Psoas muscle (tissue), 8 donors: ENCODE measurements around the gene CELF1. TPM values are rescaled to one million over a fixed set of nuclear protein-coding genes. Genes with fewer than 3 reads are reported as not detected.
A peak's percentile ranks its signal among the peaks of the same experiment; 100 is the strongest.

ENCODE experiments used
- ATAC-seq, 4 donors: fragments of 200-7000 bp; cut with Tn5 transposase; one replicate each; pipeline ENCODE4 v1.9.1; 2020; ENCODE audit warnings: moderate library complexity in 3 of 4, mild to moderate bottlenecking in 2 of 4
- DNase-seq, 2 donors: peaks; one replicate each; pipeline ENCODE4 v3.0.0-alpha.2; 2020
- H3K27ac ChIP-seq: fragments of 200-600 bp; one replicate; pipeline ENCODE4 v1.8.0; 2022
- H3K27me3 ChIP-seq, 3 donors: fragments of 200-600 bp in 1 of 3; one replicate each; pipeline versions ENCODE4 v1.6.1 to v1.8.0; 2013 to 2022; ENCODE audit warnings: low read length in 2 of 3, mild to moderate bottlenecking in 2 of 3, moderate library complexity in 1 of 3; ENCODE audit not compliant: insufficient read depth in 3 of 3
- H3K36me3 ChIP-seq, 2 donors: fragments of 200-600 bp in 1 of 2; one replicate each; pipeline versions ENCODE4 v1.6.1 to v1.8.0; 2013 to 2022; ENCODE audit warnings: low read depth in 1 of 2, mild to moderate bottlenecking in 1 of 2, moderate library complexity in 1 of 2; ENCODE audit not compliant: insufficient read depth in 1 of 2
- H3K4me1 ChIP-seq: fragments of 200-600 bp; one replicate; pipeline ENCODE4 v1.8.0; 2022
- H3K4me3 ChIP-seq: fragments of 200-600 bp; one replicate; pipeline ENCODE4 v1.8.0; 2022; ENCODE audit warnings: mild to moderate bottlenecking
- H3K9me3 ChIP-seq: fragments of 200-600 bp; one replicate; pipeline ENCODE4 v1.8.0; 2022
- WGBS, 3 donors: extraction: QIAGEN DNeasy Blood & Tissue Kit; methylation state at CpG; one replicate each; pipeline versions ENCODE4 v1.1.6 to v1.1.7; 2013; 5-methylcytosine and 5-hydroxymethylcytosine counted together
- intact Hi-C, 2 donors: fragments of 100-400 bp; cut with DNase I; formaldehyde crosslinking; loops; one replicate each; pipeline versions ENCODE4 v1.11.0 to v1.14.2; 2022
- polyA plus RNA-seq, 3 donors: library from polyadenylated mRNA; stranded (reverse); fragments of 200-250 nt; gene quantifications; one replicate each; pipeline ENCODE4 v1.2.3, GENCODE V29; 2013
- total RNA-seq, 4 donors: library from RNA; stranded (reverse); fragmentation: NEBNext Ultra II Directional in 2 of 4; extraction: Animal tissue kit (Norgen Biotek cat#: 25700) in 2 of 4; gene quantifications; one replicate each; pipeline versions ENCODE4 v1.2.1 to v1.2.4, GENCODE V29; 2021 to 2023
- TF ChIP-seq, protein P1 (sequence below): fragments of 200-600 bp; IDR thresholded peaks from one replicate; pipeline ENCODE4 v1.8.0; 2022; ENCODE audit warnings: antibody characterized with exemption
- donor health status: healthy with polysubstance abuse.
- donor health status: DM: no; HTN: no; CAD: no; lungs with moderate emphysema.
- donor health status: Bipolar disorder and iron deficiency.
- donor health status: healthy.
- donor health status: DM: yes; HTN: yes; CAD: no.
- donor health status: DM: no; HTN: no; CAD: no.
- donor health status: DM: no; HTN: no; CAD: no.
- donor health status: DM: yes; HTN: yes; CAD: no.

The CELF1 gene
- total and polyA plus RNA-seq, 7 donors: 40.1 to 193 (median 112) TPM

DNA sequence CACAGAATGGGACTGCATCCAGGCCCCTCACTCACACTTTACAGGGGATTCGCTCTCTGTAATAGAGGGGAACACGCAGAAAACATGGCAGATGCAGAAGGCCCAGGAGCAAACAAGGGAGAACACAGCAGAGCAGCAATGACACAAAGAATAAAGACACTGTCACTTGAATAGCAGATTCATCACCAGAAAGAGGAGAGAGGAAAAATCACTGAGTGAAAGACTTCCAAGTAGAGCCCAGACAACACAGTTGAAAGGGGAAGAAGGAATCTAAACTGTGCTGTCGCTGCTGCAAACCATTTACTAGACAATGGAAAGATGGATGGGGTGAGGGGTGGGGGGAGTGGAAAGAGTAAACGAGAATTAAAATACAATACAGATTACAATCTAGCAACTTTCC is 75.2 kb downstream of the CELF1 start:
- intact Hi-C loops: no loop called here
- TF ChIP-seq, protein P1, sequence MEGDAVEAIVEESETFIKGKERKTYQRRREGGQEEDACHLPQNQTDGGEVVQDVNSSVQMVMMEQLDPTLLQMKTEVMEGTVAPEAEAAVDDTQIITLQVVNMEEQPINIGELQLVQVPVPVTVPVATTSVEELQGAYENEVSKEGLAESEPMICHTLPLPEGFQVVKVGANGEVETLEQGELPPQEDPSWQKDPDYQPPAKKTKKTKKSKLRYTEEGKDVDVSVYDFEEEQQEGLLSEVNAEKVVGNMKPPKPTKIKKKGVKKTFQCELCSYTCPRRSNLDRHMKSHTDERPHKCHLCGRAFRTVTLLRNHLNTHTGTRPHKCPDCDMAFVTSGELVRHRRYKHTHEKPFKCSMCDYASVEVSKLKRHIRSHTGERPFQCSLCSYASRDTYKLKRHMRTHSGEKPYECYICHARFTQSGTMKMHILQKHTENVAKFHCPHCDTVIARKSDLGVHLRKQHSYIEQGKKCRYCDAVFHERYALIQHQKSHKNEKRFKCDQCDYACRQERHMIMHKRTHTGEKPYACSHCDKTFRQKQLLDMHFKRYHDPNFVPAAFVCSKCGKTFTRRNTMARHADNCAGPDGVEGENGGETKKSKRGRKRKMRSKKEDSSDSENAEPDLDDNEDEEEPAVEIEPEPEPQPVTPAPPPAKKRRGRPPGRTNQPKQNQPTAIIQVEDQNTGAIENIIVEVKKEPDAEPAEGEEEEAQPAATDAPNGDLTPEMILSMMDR: no peak
- WGBS, 3 donors: 79 to 89% (median 88%) methylated on average over 4 of the region's 4 CpGs

DNA sequence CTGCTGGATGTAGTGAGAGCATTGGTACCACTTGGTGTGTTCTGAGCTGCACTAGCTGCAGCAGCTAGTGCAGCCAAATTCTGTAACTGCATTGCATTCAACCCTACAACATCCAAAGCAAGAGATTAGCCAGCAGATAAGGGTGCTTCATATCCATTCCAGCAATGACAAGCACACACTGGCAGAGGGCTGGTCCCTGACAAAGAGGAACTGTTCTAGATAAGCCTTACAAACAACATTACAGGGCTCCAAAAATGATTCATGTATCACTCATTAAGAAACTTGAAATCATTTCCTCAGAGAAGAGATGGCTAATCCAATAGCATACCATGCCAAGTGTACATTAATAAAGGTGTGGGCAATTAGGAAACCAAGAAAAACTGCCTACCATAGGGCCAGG is 75.6 kb downstream of the CELF1 start:
- Histone ChIP-seq H3K27me3 (no peaks in the 10 kb centered on the region), H3K9me3 (no peaks in the 10 kb centered on the region), H3K36me3 (peaks cover 17 to 100% of the 10 kb centered on the region in 2 donors), H3K4me1 (peaks cover 5% of the 10 kb centered on the region), H3K4me3 (no peak overlapping the region), H3K27ac (no peak overlapping the region)
- no peak for ATAC-seq
- TF ChIP-seq, protein P1: no peak
- no peak for DNase-seq
- intact Hi-C loops: no loop called here

More for the DNA sequence above, 75.2 kb downstream of the CELF1 start:
- DNase-seq (no peak), ATAC-seq (no peak)
- Histone ChIP-seq H3K27ac (no peak overlapping the region), H3K4me3 (no peak overlapping the region), H3K36me3 (peaks cover 19 to 100% of the 10 kb centered on the region in 2 donors), H3K4me1 (peaks cover 5% of the 10 kb centered on the region), H3K27me3 (no peaks in the 10 kb centered on the region), H3K9me3 (no peaks in the 10 kb centered on the region)

DNA sequence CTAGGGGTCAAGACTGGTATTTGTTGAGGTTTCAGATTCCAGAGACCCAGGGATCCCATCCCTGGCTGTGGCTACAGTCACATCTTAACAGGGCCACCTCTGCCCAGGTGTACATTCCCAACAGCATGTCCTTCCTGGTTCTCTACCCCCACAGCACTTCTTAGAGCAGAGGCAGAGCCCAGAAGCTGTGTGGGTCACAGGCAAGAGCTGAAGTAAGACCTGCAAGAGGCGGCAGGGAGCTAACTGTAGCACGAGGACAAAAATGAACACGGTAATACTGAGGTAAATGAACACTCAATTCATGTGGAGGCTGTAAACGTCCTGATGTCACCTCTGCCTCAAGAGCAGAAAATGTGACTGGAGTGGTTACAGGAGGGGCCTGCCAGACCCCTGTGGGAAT is 82.3 kb downstream of the CELF1 start:
- Histone ChIP-seq H3K4me3 (no peak overlapping the region), H3K36me3 (peaks cover 19 to 79% of the 10 kb centered on the region in 2 donors), H3K9me3 (no peaks in the 10 kb centered on the region), H3K4me1 (peaks cover 7% of the 10 kb centered on the region), H3K27me3 (no peaks in the 10 kb centered on the region), H3K27ac (no peak overlapping the region)
- WGBS, 3 donors: 76 to 89% (median 81%) methylated on average over 4 of the region's 4 CpGs
- TF ChIP-seq, protein P1: no peak
- ATAC-seq (no peak), DNase-seq (no peak)
- intact Hi-C loops: no loop called here

DNA sequence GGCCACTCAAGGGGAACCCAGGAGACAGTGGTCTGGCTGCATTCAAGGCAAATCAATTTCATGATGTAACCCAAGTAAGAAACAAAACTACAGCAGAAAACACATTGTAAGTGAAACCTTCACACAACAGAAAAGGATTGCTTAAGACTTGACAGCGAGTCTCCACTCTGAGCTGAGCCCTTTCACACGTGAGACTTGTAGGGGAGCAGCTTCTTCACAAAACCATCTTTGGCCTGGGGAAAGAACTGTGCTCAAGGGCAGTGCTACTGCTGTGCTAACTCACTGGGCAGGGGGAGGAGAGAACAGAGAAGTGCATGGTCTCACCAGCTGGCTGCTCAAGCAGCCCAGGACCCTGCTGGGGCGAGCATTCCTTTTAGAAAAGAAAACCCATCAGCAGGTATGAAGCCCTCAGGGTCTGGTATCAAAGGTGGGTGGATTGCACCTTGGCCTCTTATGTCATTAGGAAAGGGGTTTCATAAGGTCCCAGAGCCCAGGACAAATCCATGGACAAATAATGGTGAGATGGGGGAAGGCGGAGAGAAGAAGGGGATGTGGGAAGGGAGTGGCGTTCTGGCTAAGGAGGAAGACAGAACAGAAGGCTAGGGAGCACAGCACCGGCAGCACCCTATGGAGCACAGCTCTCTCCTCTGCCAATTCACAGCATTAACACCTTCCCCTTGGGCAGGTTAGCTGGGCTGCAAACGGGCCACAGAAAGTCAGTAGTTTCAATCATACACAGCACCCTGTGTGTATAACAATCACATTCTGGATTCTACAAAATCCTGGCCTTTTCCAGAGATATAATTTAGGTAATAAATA is 83.4 kb downstream of the CELF1 start:
- H3K4me3 ChIP-seq: no peak overlapping the region
- ATAC-seq (peak in 3 of 4 donors; percentile 14 to 23 (median 15)), DNase-seq (no peak)
- peaks cover 7% of the 10 kb centered on the region for H3K4me1 ChIP-seq
- WGBS, 3 donors: 82 to 91% (median 85%) methylated on average over 7 of the region's 7 CpGs
- H3K36me3 ChIP-seq: peaks cover 17 to 68% of the 10 kb centered on the region in 2 donors
- intact Hi-C loops: no loop called here
- no peaks in the 10 kb centered on the region for H3K9me3 ChIP-seq
- no peak overlapping the region for H3K27ac ChIP-seq
- no peaks in the 10 kb centered on the region for H3K27me3 ChIP-seq
- TF ChIP-seq, protein P1: no peak
